Left renal cortex interstitium (tissue), 4 donors: Measurements from ENCODE around the gene CCDC85B. TPM values are rescaled to one million over a fixed set of nuclear protein-coding genes. Genes with fewer than 3 reads are reported as not detected.

Experiments
- DNase-seq, 4 donors: peaks; one replicate each; pipeline ENCODE4 v3.0.0-alpha.2; 2013; ENCODE audit warnings: low read depth in 4 of 4, low spot score in 2 of 4, missing footprints in 1 of 4
- polyA plus RNA-seq, 4 donors: library from polyadenylated mRNA; unstranded; fragments of 120-200 nt; gene quantifications; one replicate each; pipeline ENCODE4 v1.2.1, GENCODE V29; 2013; ENCODE audit not compliant: insufficient read length in 4 of 4

Gene CCDC85B
- polyA plus RNA-seq, 4 donors, result 7.6 to 19.9 (median 11.7) TPM

- no peak for DNase-seq
These were observed 23.0 kb upstream of the CCDC85B start for GRCh38 chr11:65867284-65868071.

GRCh38 chr11:65868076-65868667 is 22.3 kb upstream of the CCDC85B start:
- no peak for DNase-seq

GRCh38 chr11:65868907-65869306 is 21.6 kb upstream of the CCDC85B start:
- DNase-seq, result no peak

GRCh38 chr11:65869643-65870306 is 20.7 kb upstream of the CCDC85B start:
- no peak for DNase-seq

GRCh38 chr11:65870307-65870658 is 20.2 kb upstream of the CCDC85B start:
- no peak for DNase-seq

- DNase-seq, result no peak
These were observed 19.5 kb upstream of the CCDC85B start for GRCh38 chr11:65870706-65871681.

- no peak for DNase-seq
These were observed 18.5 kb upstream of the CCDC85B start for GRCh38 chr11:65871811-65872548.

GRCh38 chr11:65872586-65873317 is 17.7 kb upstream of the CCDC85B start, which contains the start of gene EFEMP2:
Gene EFEMP2, minus strand, starts transcription at chr11:65872800. Its CDS starts 446 bp downstream, at chr11:65872354.
- no peak for DNase-seq

GRCh38 chr11:65873318-65874156 is 16.9 kb upstream of the CCDC85B start:
- peak in 2 of 4 donors; percentile 84 to 86 for DNase-seq

- DNase-seq, result no peak
These were observed 10.9 kb upstream of the CCDC85B start, which contains the start of gene CTSW for GRCh38 chr11:65879617-65880016. Gene CTSW, plus strand, starts transcription at chr11:65879837. Its CDS starts 18 bp downstream, at chr11:65879855.

- DNase-seq, result no peak
These were observed 10.4 kb upstream of the CCDC85B start for GRCh38 chr11:65880027-65880426.

GRCh38 chr11:65880844-65881421 is 9.5 kb upstream of the CCDC85B start:
- no peak for DNase-seq

GRCh38 chr11:65882120-65883057 is 8.1 kb upstream of the CCDC85B start:
- no peak for DNase-seq

GRCh38 chr11:65883058-65883761 is 7.3 kb upstream of the CCDC85B start:
- DNase-seq, result no peak

GRCh38 chr11:65883786-65884715 is 6.4 kb upstream of the CCDC85B start:
- no peak for DNase-seq
